RKO (cell line): ENCODE measurements around the gene VPS26B.
A peak's percentile ranks its signal among the peaks of the same experiment; 100 is the strongest.
"Not testable (repeated sequence)": the region's sequence is repeated elsewhere in the genome, so short reads cannot be mapped to it uniquely, and the experiment has no call there.

Source experiments
- DNase-seq: peaks from one replicate; pipeline ENCODE4 v3.0.0-alpha.2; 2016; ENCODE audit warnings: low spot score

The VPS26B gene

DNA sequence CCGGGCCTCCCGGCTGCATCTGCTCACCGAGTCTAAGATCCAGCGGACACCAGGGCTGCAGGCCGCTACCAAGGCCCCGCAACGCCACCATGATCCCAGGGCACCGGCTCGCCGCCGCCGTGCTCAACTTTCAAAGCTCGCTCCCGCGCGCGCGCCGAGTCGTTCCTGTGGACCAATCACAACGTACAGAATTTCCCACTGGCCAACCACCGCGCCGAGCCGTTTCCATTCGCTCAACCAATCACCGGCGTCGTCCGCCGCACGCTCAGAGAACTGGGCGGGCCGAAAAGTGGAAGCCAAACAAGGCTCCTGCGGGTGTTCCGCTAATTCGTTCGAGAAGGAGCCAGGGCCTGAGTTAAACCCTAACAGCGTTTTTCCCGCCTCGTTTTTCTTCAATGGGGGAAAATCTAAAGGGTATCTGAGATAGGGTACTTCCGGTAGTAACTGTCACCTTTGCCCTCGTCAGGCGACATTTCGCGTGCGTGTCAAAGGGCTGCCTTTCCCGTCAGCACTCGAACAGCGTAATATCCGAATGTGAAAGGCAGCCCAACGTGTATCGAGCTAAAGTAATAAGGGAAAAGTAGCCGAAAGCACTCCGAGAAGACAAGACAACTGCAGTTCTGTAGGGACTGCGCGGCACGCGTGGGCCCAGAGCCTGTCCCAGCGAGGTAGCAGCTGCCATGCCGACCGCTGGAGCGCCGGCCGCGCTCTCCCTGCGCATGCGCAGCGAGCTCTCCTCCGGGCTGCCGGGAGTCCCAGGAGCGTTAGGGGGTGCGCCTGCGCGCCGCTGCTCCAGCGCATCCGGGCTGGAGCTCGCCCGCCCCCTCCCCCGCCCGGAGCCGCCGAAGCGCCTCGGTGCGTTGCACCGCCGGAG is at the start of gene VPS26B, which contains the start of gene NCAPD3:
VPS26B (plus strand) TSS at position 836 of the 874 bp plus-strand sequence. CDS start 452 bp downstream, outside the sequence.
NCAPD3 (minus strand) TSS at position 132 of the 874 bp plus-strand sequence; CDS start at position 91, 41 bp downstream.
- peak; percentile 96 for DNase-seq

- DNase-seq = no peak
Measured at GRCh38 chr11:134176284-134176683, 48.2 kb upstream of the VPS26B start.

GRCh38 chr11:134178032-134178674 is 46.3 kb upstream of the VPS26B start:
- no peak for DNase-seq

DNA sequence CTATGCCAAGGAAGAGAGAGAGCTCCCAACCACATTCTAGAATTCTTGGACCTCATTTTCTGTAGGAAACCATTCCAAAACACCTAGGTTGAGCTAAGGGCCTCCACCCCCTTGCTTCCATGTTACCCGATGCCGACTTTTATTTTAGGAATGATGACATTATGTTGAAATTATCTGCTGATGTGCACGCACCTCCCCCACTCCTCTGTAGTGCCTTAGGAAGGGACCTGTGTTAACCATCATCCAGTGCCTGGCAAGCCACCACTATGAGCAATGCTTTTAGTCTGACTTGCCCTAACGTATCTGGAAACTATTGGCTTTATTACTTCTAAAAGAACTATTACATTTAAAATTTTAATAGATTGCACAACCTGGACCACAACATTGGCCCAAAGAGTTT is 42.8 kb upstream of the VPS26B start:
- no peak for DNase-seq

GRCh38 chr11:134188092-134188491 is 36.4 kb upstream of the VPS26B start:
- not testable (repeated sequence) for DNase-seq

DNA sequence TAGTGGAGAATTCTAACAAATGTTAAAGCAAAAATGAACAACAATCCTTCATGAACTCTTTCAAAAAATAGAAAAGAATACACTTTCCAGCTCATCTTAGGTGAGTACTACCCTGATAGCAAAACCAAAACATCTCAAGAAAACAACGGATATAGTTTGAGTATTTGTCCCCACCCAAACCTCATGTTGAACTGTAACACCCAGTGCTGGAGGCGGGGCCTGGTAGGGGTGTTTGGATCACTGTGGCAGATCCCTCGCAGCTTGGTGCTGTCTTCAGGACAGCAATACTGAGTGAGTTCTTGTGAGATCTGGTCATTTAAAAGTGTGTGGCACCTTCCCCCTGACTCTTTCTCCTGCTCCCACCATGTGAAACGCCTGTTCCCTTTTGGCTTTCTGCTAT is 27.7 kb upstream of the VPS26B start:
- no peak for DNase-seq

GRCh38 chr11:134199531-134199930 is 24.9 kb upstream of the VPS26B start:
- DNase-seq = no peak

DNA sequence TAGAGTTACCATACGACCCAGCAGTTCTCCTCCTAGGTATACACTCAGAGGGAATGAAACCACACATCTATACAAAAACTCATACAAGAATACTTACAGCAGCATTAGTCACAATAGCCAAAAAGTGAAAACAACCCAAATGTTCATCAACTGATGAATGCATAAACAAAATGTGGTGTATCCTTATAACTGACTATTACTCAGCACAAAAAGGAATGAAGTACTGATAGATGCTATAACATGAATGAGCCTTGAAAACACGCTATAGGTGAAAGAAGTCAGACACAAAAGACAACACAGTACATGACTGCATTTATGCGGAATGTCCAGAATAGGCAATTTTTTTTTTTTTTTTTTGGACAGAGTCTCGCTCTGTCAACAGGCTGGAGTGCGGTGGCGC is 23.8 kb upstream of the VPS26B start:
- no peak for DNase-seq

DNA sequence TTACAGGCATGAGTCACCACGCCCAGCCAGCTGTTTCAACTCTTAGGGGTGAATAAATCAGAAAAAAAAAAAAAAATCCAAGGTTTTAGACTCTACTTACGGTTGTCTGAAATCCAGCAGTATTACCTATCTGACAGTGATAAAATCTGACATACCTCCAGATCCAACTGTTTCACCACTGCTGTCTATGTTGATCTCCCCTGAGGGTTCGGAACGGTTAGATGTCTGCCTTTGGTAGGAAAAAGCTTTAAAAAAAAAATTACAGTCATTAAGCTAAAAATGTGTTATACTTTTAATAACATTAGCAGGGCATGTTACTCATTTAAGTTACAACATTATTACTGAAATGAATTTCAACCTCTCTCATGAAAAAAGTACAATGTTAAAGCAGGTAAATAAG is 21.8 kb upstream of the VPS26B start:
- no peak for DNase-seq

- DNase-seq = no peak
Measured at GRCh38 chr11:134205729-134206128, 18.7 kb upstream of the VPS26B start.

DNA sequence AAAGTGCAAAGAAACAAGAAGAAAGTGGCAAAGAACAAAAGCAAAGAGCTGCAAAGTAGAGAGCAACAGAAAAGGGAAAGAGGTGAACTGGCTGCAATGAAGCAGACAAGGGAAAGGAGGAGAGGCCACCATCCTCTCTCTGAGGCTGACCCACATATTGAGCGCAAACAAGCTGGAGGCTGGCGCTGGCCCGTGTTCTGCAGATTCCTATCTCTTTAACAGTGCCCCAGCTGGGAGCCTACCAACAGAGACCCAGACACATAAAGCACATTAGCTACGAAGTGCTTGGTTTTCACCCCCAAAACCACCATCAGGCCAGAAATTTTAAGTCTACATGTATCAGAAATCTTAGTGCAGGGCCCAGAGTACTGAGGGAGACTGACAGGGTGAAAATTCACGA is 18.3 kb upstream of the VPS26B start:
- no peak for DNase-seq

- no peak for DNase-seq
Measured at GRCh38 chr11:134207538-134208239, 16.8 kb upstream of the VPS26B start.

- no peak for DNase-seq
Measured at GRCh38 chr11:134215836-134216235, 8.6 kb upstream of the VPS26B start.

DNA sequence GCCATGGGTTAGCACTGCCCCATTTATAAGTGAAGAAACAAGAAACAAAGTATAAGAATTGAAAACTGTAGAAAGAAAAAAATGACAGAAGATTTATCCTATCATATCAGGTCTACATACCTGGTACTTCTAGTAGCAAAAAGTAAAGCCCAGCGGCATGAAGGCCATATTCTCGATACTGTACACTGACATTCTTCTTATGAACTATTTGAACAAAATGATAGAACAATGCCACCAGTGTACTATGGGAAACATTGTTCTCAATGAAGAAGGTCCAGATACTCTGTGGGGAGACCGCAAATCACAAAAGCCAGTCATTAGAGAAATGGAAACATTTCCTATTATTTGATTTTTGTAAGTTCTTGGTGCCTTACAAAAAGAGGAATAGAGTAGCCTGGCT is 7.7 kb upstream of the VPS26B start:
- DNase-seq = no peak

DNA sequence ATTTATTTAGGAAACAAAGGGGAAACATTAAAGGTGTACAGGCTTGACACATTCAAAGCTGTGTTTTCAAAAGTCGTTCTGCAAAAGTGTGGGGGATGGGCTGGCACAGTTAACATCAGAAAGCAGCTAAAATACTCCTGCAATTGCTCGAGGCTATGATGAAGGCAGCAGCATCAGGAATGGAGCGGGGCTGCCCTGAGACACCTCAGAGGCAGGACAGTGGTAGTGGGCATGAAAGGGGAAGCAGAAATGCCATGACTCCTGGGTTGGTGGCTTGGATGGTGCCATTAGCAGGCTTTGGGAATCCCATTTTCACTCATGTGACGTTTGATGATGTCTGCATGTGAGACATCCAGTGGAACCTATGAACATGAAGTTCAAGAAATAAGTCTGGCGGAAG is 1.4 kb upstream of the VPS26B start:
- DNase-seq = peak; percentile 39

DNA sequence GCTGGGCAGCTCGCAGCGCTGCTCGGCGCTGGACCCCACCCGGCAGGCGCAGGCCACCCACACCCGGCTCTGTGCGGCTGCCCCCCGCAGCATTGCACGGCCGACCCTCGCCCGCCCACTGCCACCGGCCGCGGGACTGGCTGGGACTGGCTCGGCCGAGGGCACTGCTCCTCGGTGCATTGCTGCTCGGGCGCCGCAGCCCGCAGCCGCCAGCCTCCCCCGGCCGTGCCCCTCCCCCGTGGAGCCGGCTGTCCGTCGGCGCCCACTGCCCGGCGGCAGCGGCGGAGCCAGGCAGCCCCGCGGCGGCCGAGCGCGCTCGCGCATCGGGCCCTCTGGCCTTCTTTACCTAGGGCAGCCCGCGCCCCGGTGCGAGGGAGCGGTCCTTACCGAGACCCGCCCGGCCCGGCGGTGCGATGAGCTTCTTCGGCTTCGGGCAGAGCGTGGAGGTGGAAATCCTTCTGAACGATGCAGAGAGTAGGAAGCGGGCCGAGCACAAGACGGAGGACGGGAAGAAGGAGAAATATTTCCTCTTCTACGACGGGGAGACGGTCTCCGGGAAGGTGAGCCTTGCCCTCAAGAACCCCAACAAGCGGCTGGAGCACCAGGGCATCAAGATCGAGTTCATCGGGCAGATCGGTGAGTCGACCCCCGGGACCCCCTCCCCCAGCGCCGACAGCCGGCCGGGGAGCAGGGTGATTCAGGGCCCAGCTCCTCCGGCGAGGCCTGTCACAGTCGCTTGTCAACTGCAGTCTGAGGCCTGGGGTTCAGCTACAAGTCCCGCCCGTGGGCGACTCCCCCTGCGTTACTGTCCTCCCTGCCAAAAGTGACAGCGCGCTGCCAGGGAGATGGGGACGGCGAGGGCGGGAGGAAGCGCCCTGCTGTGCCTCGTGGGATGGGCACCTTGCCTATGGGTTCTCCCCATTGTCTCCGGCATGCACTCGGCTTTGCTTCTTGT is 516 bp downstream of the VPS26B start:
- peak; percentile 70 for DNase-seq

GRCh38 chr11:134226806-134227325 is 2.4 kb downstream of the VPS26B start:
- DNase-seq = no peak

DNA sequence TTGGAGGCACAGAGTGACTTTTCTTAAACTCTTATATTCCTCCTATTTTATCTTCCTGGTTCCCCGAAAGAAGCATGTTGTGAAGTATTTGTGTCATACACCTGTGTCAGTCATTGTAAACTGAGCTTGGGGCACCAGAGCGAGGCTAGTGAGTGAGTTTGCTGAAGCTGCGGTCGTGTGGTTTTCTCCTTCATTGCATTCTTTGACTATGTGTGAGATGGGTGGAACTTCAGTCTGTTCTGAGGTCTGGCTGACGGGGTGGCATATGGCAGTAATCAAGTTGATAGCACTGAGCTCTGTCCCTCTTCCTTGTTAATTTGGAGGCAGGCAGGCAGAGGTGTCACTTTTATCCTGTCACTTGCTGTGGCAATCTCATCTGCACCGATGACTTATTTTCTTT is 4.2 kb downstream of the VPS26B start:
- no peak for DNase-seq

DNA sequence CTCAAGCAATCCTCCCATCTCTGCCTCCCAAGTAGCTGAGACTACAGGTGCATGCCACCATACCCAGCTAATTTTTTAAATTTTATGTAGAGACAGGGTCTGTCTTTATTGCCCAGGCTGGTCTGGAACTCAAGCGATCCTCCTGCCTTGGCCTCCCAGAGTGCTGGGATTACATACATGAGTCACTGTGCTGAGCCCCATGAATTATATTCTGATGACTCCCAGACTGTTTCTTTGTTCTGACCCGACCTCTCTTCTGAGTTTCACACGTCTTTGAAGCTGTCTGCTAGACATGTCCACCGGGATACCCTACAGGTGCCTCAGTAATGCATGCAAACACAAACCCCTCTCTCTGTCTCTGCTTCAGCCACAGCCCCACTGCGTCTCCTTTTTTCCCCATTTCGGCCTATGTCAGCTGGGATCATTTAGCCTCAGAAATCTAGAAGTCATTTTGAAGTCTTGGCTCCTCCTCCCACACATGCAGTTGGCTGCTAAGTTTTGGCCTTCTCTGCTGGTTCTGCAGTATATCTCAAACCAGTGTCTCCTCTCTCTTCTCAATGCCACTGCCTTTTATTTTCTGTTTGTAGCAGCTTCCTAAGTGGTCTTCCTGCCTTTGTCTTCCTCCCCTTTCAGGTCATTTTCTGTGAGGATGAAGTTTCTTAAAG is 4.8 kb downstream of the VPS26B start:
- DNase-seq = peak; percentile 39

DNA sequence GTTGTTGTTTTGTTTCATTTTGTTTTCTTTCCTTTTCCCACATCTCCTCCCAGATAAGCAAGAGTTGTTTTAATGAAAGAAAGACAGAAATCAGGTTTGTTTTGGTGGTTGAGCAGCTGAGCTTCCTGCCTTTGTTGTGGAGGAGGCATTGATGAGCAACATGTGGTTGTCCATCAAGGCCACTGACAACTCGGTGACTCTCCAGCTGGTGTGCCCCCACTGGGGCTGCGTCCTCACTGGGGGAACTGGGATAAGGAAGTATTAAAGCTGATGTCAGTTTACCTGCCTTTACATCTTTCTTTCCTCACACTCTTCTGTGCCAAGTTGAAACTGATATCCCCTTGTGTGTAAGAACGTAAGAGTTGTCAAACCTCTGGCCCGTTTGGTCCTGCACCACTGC is 5.9 kb downstream of the VPS26B start:
- DNase-seq = no peak
